Kidney capillary endothelial cell (primary cell): ENCODE measurements around the gene CHRNB4.
"Not testable (repeated sequence)": the region's sequence is repeated elsewhere in the genome, so short reads cannot be mapped to it uniquely, and the experiment has no call there.

Source experiments
- DNase-seq: peaks from one replicate; pipeline ENCODE4 v3.0.0-alpha.2; 2018; ENCODE audit warnings: low spot score

Gene CHRNB4, protein sequence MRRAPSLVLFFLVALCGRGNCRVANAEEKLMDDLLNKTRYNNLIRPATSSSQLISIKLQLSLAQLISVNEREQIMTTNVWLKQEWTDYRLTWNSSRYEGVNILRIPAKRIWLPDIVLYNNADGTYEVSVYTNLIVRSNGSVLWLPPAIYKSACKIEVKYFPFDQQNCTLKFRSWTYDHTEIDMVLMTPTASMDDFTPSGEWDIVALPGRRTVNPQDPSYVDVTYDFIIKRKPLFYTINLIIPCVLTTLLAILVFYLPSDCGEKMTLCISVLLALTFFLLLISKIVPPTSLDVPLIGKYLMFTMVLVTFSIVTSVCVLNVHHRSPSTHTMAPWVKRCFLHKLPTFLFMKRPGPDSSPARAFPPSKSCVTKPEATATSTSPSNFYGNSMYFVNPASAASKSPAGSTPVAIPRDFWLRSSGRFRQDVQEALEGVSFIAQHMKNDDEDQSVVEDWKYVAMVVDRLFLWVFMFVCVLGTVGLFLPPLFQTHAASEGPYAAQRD

DNA sequence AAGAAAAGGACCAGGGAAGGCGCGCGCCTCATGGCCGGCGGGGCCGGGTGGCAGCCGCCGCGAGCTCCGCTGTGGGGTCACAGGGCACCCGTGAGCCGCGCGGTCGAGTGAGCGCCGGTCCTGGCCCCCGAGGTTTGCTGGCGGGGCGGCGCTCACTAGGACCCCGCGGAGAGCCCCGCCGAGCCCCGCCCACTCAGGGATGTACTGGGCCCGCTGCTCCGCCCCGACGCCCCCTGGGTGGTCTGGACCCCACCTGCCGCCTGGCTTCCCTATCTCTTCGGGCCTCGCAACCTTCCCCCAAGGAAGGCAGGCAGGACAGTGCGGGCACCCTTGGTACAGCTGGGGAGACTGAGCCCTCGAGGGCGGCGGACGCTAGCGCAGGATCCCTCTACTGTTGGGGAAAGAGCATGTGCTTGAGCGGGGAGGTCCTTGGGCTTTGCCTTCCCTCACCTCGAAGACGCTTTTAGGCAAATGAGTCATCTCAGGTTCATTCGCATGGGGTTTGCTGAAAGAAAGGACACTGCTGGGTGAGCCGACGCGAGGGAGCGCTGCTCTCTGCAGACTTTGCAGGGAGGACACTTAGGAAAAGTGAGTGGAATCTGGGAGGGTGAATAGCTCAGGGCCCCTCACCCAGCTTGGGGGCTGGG, at the start of gene CHRNB4:
Gene CHRNB4, minus strand, starts transcription at position 109 of the 647 bp plus-strand sequence. Its CDS starts 77 bp downstream, at position 32.
- peak; percentile 4 for DNase-seq

- DNase-seq = no peak
These were observed 48.6 kb upstream of the CHRNB4 start for GRCh38 chr15:78689626-78690025.

DNA sequence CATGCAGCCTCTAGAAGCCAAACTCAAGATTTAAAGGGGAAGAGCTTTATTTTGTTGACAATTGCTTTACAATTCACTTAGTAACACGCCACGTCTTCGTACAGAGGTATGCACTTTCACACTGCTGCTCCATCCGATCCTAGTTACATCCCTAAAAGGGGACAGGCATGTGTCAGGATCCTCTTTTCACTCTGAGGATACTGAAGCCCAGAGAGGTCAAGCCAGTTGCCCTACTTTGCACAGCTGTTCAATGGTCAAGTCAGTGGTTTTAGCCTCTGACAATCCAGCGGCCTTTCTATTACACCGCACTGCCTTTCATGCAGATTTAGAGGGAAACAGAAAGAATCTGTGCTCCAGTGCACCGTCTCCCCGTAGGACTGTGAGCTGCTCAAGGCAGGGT, 44.9 kb upstream of the CHRNB4 start:
- DNase-seq = no peak

GRCh38 chr15:78685159-78685921, 44.3 kb upstream of the CHRNB4 start:
- peak; percentile 4 for DNase-seq

- no peak for DNase-seq
These were observed 43.6 kb upstream of the CHRNB4 start for GRCh38 chr15:78684657-78685056.

GRCh38 chr15:78683599-78683998, 42.6 kb upstream of the CHRNB4 start:
- not testable (repeated sequence) for DNase-seq

DNA sequence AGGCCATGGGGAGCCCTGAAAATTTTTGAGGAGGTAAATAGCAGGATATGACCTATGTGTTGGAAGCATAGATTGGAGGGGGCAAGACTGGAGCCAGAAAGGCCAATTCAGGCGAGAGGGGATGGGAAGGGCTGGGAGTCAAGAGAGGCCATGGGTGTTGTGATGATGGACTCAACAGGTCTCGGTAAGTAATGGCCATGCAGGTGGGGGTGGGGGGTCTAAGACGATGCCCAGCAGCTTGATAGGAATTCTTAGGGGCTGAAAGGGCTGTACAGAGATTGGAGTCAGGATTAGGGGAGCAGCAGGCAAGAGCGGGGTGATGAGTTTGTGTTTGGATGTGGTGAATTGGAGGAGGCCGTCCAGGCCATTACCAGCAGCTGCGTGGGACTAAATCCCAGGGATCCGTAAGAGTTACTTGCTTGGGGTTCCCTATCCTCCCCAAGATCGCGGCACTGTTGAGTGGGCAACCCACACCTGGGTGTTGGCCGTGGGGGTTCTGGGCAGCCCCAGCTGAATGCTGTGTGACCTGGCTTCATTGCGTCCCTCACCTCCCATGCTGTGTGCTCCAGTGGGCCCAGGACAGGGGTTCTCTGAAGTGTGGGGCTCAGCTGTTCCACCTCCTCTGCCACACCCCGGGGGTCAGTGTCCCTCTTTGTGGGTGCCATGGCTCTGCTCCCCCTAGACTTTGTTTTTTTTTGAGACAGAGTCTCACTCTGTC, 41.8 kb upstream of the CHRNB4 start:
- no peak for DNase-seq

- DNase-seq = no peak
These were observed 41.1 kb upstream of the CHRNB4 start for GRCh38 chr15:78682004-78682651.

- no peak for DNase-seq
These were observed 40.4 kb upstream of the CHRNB4 start for GRCh38 chr15:78681281-78682003.

GRCh38 chr15:78680431-78681075, 39.5 kb upstream of the CHRNB4 start:
- DNase-seq = no peak

DNA sequence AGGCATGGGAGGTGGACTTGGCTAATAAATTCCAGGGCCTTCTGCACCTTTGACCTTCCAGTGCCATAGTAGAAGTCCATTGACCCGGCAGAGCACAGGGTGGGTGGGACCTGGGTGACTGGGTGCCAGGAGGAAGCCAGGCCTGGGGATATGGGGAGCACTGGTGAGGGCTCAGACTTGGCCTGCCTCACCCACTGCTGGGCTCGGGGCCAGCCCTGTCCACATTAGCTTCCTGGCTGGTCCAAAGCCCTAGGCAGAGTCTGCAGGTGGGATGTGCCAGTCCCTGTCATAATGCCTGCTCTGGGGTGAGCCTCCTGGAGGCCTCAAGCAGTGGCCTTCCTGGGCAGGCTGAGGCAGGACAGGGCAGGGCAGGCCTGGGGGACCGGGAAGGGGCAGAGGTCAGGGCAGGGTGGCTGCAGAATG, 38.1 kb upstream of the CHRNB4 start:
- DNase-seq = no peak

DNA sequence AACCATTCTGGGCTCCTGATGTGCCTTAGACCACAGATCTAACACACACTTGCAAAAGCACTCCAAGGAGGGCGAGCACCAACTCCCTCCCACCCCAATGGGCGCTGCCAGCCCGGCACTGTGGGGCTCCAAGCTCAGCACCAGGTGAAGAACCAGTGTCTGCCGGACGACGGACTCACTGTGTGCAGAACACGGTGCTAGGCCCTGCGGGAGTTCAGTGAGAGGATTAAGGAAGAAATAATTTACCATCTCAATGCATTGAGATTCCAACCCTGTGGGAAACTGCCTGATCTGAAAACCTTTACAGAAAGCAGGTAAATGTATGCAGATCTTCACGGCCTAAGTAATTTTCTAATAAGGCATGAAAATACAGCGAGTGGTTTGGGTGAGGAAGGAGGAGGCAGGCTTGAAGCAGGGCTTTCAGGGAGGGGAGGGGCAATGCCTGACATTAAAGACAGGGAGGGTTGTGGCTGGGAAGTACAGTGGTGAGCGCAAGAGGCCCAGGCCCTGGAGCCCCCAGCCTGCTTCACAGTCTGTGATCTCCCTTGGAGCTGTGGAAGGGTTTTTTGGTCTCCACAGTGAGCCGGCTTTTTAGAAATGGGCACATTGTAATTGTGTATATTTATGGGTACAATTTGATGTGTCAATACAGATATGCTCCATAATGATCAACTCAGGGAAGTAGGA, 35.6 kb upstream of the CHRNB4 start:
- DNase-seq = no peak

DNA sequence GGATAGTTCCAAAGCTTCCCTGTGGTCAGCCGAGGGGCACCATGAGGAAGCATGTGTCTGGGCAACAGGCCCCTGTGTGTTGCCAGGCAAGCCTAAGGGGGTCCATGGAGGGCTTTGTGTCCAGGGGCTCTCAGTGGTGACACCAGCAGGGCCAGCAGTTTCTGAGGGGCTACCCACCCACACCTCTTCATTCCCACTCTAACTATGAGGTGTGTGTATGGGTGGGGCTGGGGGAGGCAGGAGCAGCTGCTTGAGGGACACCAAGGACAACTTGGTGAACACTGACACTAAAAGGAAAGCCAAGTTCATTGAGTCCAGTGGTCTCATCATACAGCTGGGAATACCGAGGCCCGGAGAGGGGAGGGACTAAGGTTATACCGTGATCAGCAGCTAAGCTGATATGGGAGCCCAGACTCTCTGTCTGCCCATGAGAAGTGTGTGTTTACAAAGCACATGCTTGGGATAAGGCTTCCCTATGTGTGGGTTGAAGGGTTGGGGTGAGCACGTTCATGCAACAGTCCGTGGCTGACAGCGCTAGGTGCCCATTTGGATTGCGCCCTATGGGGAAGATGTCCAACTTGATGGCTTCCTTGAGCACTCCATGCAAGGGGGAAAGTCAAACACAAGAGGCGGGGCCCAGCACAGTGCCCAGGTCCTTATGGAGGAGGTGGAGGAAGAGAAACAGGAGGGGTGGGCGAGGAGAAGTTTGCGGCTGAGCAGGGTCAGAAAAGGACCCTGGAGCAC, 34.8 kb upstream of the CHRNB4 start:
- DNase-seq = no peak

DNA sequence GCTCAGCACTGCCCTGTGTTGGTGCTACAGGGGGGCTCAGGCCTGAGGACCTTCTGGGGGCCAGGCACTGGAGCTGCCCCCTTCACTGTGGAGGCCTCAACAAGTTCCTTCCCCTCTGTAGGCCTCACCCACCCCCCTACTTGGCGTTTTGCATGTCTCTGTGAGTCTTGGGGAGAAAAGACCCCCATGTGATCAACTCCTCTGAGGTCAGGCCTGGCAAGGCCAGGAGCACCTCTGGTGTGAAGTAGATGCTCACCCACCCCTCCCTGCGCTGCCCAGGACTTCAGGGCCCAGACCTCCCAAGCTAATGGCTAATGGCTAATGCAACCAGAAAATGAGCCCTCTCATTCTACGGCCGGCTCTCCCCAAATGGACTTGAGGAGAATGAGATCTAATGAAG, 34.2 kb upstream of the CHRNB4 start:
- DNase-seq = no peak

DNA sequence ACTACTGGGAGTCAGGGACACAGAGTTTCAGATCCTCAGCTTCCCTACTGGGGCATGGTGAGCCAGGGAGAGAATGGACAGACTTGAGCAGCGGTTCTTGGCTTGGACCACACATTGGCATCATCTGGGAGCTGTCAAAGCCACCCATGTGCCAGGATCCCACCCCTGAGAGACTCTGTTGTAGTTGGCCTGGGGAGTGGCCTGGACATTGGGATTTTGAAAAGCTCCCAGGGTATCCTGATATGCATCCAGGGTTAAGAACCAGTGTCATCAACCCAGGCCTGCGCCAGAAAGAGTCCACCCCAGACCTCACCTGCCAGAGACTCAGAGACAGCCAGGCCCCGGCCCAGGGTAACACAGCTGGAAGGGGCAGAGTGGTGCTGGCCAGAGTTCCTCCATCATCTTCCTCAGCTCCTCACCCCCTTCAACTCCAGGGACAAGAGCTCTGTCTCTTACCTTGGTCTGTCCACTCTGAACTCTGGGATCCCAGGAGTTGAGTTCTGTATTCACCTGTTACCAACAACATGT, 33.0 kb upstream of the CHRNB4 start:
- no peak for DNase-seq

DNA sequence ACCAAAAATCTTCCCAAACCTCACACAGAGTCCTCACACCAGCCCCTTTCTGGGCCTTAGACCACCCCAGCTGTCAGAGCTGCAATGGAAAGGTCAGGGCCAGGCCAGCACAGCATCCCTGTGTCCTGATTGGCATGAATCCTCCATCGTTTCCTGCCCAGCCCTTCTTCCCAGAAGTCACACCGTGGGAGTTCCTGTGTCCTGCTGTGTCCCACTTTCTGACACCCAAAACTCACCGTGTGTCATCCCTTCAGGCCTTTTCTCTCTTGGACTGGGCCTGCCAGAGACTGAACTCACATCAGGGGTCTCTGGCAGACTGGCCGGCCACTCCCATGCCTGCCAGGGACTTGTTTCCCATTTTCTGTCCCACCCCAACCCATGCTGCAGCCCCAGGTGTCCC, 32.5 kb upstream of the CHRNB4 start:
- DNase-seq = no peak

GRCh38 chr15:78672285-78673014, 31.4 kb upstream of the CHRNB4 start:
- no peak for DNase-seq
